Measurements from ENCODE around the gene NUP88.

Gene NUP88

DNA sequence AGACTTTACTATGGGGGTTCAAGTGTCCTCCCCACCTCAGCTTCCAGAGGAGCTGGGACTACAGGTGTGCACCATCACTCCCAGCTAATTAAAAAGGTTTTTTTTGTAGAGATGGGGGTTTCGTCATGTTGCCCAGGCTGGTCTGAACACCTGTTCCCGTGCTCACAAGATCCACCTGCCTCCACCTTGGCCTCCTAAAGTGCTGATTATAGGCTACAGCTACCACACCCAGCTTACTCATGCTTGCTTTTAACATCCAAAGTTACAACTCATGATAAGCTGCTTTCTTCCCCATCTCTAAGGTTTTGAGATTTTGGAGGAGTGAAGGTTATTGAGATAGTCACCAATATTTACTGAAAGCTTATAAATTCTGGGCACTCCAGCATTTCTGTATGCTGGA, 2.6 kb downstream of the NUP88 start:
- H3K4me3 ChIP-seq (ENCODE audit: low read depth, low read length), result no peak overlapping the region
- TF ChIP-seq, protein P1, sequence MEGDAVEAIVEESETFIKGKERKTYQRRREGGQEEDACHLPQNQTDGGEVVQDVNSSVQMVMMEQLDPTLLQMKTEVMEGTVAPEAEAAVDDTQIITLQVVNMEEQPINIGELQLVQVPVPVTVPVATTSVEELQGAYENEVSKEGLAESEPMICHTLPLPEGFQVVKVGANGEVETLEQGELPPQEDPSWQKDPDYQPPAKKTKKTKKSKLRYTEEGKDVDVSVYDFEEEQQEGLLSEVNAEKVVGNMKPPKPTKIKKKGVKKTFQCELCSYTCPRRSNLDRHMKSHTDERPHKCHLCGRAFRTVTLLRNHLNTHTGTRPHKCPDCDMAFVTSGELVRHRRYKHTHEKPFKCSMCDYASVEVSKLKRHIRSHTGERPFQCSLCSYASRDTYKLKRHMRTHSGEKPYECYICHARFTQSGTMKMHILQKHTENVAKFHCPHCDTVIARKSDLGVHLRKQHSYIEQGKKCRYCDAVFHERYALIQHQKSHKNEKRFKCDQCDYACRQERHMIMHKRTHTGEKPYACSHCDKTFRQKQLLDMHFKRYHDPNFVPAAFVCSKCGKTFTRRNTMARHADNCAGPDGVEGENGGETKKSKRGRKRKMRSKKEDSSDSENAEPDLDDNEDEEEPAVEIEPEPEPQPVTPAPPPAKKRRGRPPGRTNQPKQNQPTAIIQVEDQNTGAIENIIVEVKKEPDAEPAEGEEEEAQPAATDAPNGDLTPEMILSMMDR (IDR thresholded peaks at IDR 0.05; ENCODE audit: low read depth, low read length), result no peak

DNA sequence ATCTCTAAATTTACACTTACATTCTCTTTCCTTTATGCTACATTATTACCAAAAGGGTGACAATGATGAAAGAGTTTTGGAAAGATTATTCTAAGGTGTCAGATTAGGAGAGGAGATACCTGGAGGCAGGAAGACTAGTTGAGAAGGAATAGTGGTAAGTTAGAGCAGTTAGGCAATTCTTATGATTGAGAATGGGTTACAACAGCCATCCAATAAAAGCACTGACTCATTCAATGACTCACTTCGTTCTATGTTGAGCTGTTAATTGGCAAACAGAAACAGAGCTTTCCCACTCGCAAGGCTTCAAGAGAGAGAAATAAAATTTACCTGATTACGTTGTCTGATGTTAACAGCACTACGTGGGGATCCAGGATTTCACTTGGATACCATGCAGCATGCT, 5.8 kb downstream of the NUP88 start:
- no peak overlapping the region for H3K4me3 ChIP-seq (ENCODE audit: low read depth, low read length)
- TF ChIP-seq, protein P1 (IDR thresholded peaks at IDR 0.05; ENCODE audit: low read depth, low read length), result no peak

DNA sequence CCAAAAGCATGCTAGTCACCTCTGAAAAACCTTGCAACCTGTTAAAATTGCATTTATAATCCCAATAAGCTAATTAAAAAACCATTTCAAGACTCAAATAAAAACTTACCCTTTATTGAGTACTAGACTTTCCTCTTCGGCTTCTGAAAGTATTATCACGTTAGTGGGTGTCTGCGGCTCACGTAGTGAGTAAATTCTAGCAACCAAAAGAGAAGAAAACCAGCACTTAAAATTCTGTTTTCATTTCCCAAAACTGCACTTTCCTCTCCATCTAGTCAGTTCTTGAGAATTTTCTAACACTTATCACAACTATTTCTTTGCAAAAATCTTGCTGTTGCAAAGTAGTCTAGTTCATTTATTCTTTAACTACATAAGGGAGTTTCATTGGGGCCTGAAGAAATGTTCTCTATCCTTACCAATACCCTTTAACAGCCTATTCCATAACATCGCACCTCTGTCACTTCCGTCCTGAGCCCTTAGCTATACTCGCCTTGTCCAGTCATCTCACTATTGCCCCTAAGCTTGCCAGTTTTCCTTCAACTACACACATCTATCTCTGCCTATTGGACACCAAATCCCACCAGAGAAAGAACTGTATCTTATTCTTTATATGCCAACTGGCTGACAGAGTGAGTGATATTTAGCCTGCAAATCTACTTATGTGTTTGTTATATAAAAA, 8.7 kb downstream of the NUP88 start:
- no peak overlapping the region for H3K4me3 ChIP-seq (ENCODE audit: low read depth, low read length)
- TF ChIP-seq, protein P1 (IDR thresholded peaks at IDR 0.05; ENCODE audit: low read depth, low read length), result no peak

DNA sequence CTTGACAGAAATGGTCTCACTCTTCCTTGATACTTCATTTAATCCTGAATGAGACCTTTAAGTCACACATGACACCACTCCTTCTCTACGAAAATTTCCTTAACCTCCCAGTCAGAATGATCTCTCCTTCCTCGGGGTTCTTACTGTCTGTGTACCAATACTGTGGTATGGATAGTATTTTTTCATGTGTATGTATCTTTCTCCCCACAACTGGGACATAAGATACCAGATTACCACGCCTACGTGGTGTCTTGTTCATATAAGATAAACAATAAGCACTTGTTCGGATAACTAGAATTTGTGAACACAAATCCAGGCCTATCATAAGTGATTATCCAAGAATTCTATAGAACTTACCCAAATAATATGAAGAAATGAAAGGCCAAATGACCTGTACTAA, 11.3 kb downstream of the NUP88 start:
- TF ChIP-seq, protein P1 (IDR thresholded peaks at IDR 0.05; ENCODE audit: low read depth, low read length), result no peak
- no peak overlapping the region for H3K4me3 ChIP-seq (ENCODE audit: low read depth, low read length)

DNA sequence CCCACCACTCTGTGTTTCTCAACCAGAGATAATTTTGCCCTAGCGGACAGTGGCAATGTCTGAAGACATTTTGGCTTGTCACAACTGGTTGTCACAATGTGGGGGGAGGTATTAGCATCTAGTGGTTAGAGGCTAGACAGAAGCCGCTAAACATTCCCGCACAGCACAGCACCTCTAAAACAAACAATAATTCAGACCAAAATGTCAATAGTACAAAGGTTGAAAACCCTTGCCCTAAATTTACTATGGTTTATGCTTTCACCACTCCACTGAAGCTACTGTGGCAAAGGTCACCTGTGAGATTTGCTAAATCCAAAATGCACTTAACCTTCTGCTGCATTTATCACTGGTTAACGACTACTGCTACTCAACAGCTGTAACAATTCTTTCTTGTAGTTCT, 14.1 kb downstream of the NUP88 start:
- TF ChIP-seq, protein P1 (IDR thresholded peaks at IDR 0.05; ENCODE audit: low read depth, low read length), result no peak
- no peak overlapping the region for H3K4me3 ChIP-seq (ENCODE audit: low read depth, low read length)

DNA sequence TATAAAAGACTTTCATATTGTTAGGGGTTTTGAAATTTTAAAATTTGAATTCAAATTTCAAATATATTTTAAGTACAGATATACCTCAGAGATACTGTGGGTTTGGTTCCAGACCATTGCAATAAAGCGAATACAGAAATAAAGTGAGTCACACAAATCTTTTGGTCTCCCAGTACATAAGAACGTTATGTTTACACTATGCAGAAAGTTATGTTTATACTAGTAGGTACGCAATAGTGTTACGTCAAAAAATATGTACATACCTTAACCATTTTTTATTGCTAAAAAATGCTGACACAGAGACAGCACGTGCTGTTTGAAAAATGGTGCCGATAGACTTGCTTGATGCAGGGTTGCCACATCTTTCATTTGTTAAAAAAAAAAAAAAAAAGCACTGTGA, 19.7 kb downstream of the NUP88 start:
- no peak overlapping the region for H3K4me3 ChIP-seq (ENCODE audit: low read depth, low read length)
- TF ChIP-seq, protein P1 (IDR thresholded peaks at IDR 0.05; ENCODE audit: low read depth, low read length), result no peak

DNA sequence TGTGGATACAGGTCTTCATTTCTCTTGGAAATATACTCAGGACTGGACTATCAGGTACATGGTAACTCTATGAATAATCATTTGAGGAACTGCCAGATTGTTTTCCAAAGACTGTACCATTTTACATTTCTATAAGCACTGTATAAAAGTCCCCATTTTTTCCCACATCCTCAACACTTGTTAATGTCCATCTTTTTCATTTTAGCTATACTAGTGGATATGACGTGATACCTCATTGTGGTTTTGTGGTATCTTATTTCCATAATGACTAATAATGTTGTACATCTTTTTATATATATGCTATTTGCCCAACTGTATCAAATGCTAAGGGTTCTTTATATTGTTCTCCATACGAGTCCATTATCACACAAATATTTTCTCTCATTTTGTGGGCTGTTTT, 22.9 kb downstream of the NUP88 start:
- no peak overlapping the region for H3K4me3 ChIP-seq (ENCODE audit: low read depth, low read length)
- TF ChIP-seq, protein P1 (IDR thresholded peaks at IDR 0.05; ENCODE audit: low read depth, low read length), result no peak

All from WI38 (cell line).